GM23248 (cell line): ENCODE measurements around the gene RASSF8. TPM values are rescaled to one million over a fixed set of nuclear protein-coding genes. Genes with fewer than 3 reads are reported as not detected.
A peak's percentile ranks its signal among the peaks of the same experiment; 100 is the strongest.

Source experiments
- DNase-seq: peaks from one replicate; pipeline ENCODE4 v3.0.0-alpha.2; 2015
- H2AFZ ChIP-seq: fragments of 200-600 bp; sonication (generic); 2 replicates; pipeline ENCODE4 v1.6.1; 2016; ENCODE audit warnings: antibody characterized with exemption
- H3F3A ChIP-seq: fragments of 200-600 bp; sonication (generic); 2 replicates; pipeline ENCODE4 v1.6.1; 2016; ENCODE audit warnings: mild to moderate bottlenecking, antibody characterized with exemption, mixed run types; ENCODE audit not compliant: insufficient read depth
- H3K27ac ChIP-seq: fragments of 200-600 bp; sonication (generic); 2 replicates; pipeline ENCODE4 v1.5.1; 2016; ENCODE audit warnings: mild to moderate bottlenecking
- H3K27me3 ChIP-seq: fragments of 200-600 bp; sonication (generic); replicated peaks from 2 replicates; pipeline ENCODE4 v1.6.1; 2016; ENCODE audit warnings: mild to moderate bottlenecking; ENCODE audit not compliant: insufficient read depth
- H3K36me3 ChIP-seq: fragments of 200-600 bp; sonication (generic); 2 replicates; pipeline ENCODE4 v1.6.1; 2016; ENCODE audit warnings: low read depth, mild to moderate bottlenecking
- H3K4me1 ChIP-seq: fragments of 200-600 bp; sonication (generic); 2 replicates; pipeline ENCODE4 v1.6.1; 2016; ENCODE audit warnings: mild to moderate bottlenecking; ENCODE audit not compliant: insufficient read depth
- H3K4me2 ChIP-seq: fragments of 200-600 bp; sonication (generic); one replicate; pipeline ENCODE4 v1.6.1; 2016; ENCODE audit warnings: mild to moderate bottlenecking; ENCODE audit not compliant: unreplicated experiment
- H3K4me3 ChIP-seq: fragments of 200-600 bp; sonication (generic); 2 replicates; pipeline ENCODE4 v1.5.1; 2016; ENCODE audit warnings: mild to moderate bottlenecking
- H3K79me2 ChIP-seq: fragments of 200-600 bp; sonication (generic); 2 replicates; pipeline ENCODE4 v1.6.1; 2016; ENCODE audit warnings: mild to moderate bottlenecking; ENCODE audit not compliant: insufficient read depth
- H3K9ac ChIP-seq: fragments of 200-600 bp; sonication (generic); 2 replicates; pipeline ENCODE4 v1.6.1; 2016; ENCODE audit warnings: mild to moderate bottlenecking
- H3K9me2 ChIP-seq: fragments of 200-600 bp; sonication (generic); 2 replicates; pipeline ENCODE4 v1.6.1; 2016; ENCODE audit warnings: mixed run types, mild to moderate bottlenecking, moderate library complexity; ENCODE audit not compliant: insufficient read depth
- H3K9me3 ChIP-seq: fragments of 200-600 bp; sonication (generic); one replicate; pipeline ENCODE4 v1.6.1; 2017; ENCODE audit warnings: low read depth
- H4K20me1 ChIP-seq: fragments of 200-600 bp; sonication (generic); 2 replicates; pipeline ENCODE4 v1.6.0; 2016; ENCODE audit not compliant: insufficient read depth
- EZH2 ChIP-seq: fragments of 200-600 bp; sonication (generic); IDR thresholded peaks from 2 replicates; pipeline ENCODE4 v1.6.1; 2018; ENCODE audit warnings: antibody characterized with exemption, mild to moderate bottlenecking; ENCODE audit not compliant: insufficient read depth, poor library complexity, severe bottlenecking
- EZH2phosphoT487 ChIP-seq: fragments of 200-600 bp; sonication (generic); IDR thresholded peaks from 2 replicates; pipeline ENCODE4 v1.6.1; 2018; ENCODE audit warnings: antibody characterized with exemption, moderate library complexity, mild to moderate bottlenecking, low read depth; ENCODE audit not compliant: insufficient read depth
- WGBS, 2 experiments: methylation state at CpG; one replicate each; pipeline ENCODE4 v1.1.6; 2015 to 2017; ENCODE audit warnings: low lambda C conversion rate in 2 of 2, low coverage in 1 of 2; ENCODE audit errors: missing lambda C conversion rate in 2 of 2; 5-methylcytosine and 5-hydroxymethylcytosine counted together
- in situ Hi-C: fragments of 300-500 bp; cut with MboI; formaldehyde crosslinking; loops from 2 replicates; pipeline ENCODE4 v1.15.0; 2020
- polyA plus RNA-seq: library from polyadenylated mRNA; unstranded; fragments of >200 nt; fragmentation: Nextera tagmentation; extraction: Ambion mirVana; gene quantifications from 2 replicates; pipeline ENCODE4 v1.2.1, GENCODE V29; 2016
- total RNA-seq: library from RNA; depleted of rRNA; stranded (reverse); fragments of >200 nt; shearing (Covaris generic); gene quantifications from 2 replicates; pipeline ENCODE4 v1.2.3, GENCODE V29; 2014

Gene RASSF8
- total and polyA plus RNA-seq, 2 experiments from 2014 or later, result 11.2 to 80.1 TPM

DNA sequence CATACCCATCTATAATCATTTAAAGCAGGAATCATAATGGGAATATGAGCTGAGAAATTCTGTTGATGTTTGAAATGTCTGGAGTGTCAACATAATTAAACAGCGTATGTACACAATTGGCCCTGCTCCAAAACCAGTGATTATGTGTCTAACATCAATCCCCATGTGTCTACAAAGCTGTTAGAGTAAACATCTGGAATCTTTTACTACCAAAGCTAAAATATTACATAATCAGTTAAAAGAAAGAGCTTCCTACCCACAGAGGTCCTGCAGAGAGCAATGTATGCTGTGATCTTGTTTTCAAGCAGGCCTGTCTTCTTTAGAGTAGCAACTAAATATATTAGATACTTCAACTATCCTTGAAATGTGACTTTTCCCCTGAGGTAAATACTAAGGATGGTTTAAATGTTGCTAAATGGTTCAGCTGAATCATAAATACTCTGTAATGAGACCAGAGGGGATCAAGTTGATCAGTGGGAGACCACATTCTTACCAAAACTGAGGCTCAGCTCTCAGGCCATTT, 74.3 kb downstream of the RASSF8 start:
- H3K79me2 ChIP-seq, result peaks cover 97% of the 10 kb centered on the region

DNA sequence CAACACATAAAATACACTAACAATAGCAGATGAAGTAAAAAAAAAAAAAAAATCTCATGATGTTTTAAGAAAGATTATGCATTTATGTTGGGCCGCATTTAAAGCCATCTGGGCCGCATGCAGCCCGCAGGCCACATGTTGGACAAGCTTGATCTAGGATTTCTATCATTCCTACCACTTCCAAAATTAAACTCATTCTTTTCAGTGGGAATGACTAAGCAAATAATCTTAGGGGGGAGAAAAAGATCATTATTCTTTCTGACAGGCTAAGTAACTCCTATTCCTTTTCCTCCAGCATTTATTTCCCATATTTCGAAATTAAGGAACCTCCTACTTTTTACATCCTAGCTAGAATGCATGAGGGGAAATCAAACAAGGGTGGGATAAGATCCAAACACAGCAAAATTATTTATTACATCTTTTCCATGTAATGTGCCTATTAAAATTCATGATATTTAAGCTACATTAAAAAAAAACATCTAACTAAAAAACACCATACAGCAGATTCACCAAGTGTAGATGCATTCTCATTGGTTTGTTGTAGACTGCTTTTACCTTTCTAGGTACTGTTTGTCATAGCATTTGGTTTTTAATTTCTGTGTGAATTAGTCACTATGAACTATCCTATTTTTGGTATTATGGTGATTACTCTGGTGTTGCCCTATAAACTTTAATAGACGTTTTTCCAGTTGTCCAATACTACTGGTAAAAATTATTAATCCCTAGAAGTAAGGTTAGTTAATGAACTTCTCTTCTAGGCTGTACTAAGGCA, 76.1 kb downstream of the RASSF8 start:
- no peaks in the 10 kb centered on the region for H3K27me3 ChIP-seq
- peaks cover 54% of the 10 kb centered on the region for H3K4me1 ChIP-seq
- DNase-seq, result peak; percentile 40

More for the DNA sequence above, 74.3 kb downstream of the RASSF8 start:
- Histone ChIP-seq H3K9me2 (no peaks in the 10 kb centered on the region), H3K36me3 (no peaks in the 10 kb centered on the region; the same call in 1 of the 2 replicates), H2AFZ (no peak overlapping the region), H3K4me2 (peak overlapping the region; percentile 5), H3K9me3 (no peaks in the 10 kb centered on the region), H3K4me1 (peaks cover 71% of the 10 kb centered on the region), H3K9ac (peak overlapping the region; percentile 16), H3K27ac (peak overlapping the region; percentile 57), H3K27me3 (no peaks in the 10 kb centered on the region), H3F3A (peaks cover 62% of the 10 kb centered on the region), H4K20me1 (no peaks in the 10 kb centered on the region), H3K4me3 (no peak overlapping the region)
- in situ Hi-C loops, result no loop called here
- TF ChIP-seq EZH2phosphoT487 (no peak), EZH2 (no peak)
- DNase-seq, result peak; percentile 51
- WGBS, 2 experiments, result 3 to 4% methylated on average over 1 of the region's 1 CpG

DNA sequence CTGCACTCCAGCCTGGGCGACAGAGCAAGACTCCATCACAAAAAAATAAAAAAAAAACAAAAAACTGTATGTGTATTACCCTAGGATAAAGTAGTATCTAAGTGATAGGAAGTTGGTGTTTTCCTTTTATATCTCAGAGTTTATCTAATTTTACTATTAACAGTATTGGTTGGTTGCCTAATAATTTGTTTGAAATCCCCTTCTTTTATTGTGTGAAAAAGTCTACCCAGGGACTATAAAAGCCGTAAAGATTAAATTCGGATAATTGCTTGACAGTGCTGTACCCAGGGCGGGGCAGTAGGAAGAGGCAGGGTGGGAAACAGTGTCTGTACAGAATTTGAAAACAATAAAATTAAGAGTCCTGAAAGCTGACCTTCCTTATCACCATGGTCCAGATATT, 78.4 kb downstream of the RASSF8 start:
- Histone ChIP-seq H3K36me3 (no peaks in the 10 kb centered on the region; the same call in 1 of the 2 replicates), H3K27ac (no peak overlapping the region), H3K27me3 (no peaks in the 10 kb centered on the region), H3K4me1 (peaks cover 36% of the 10 kb centered on the region), H3F3A (peaks cover 33% of the 10 kb centered on the region), H4K20me1 (peaks cover 3% of the 10 kb centered on the region; the same call in 1 of the 2 replicates), H3K79me2 (peaks cover 97% of the 10 kb centered on the region), H3K9me3 (no peaks in the 10 kb centered on the region), H3K9me2 (no peaks in the 10 kb centered on the region), H3K9ac (no peak overlapping the region), H3K4me3 (no peak overlapping the region), H2AFZ (no peak overlapping the region), H3K4me2 (no peak overlapping the region)
- DNase-seq, result no peak
- 81 to 92% methylated on average over 4 of the region's 4 CpGs for WGBS, 2 experiments
- in situ Hi-C loops, result no loop called here
- TF ChIP-seq EZH2phosphoT487 (no peak), EZH2 (no peak)

More for the DNA sequence above, 76.1 kb downstream of the RASSF8 start:
- 43 to 47% methylated on average over 5 of the region's 5 CpGs for WGBS, 2 experiments
- Histone ChIP-seq H3K79me2 (peaks cover 97% of the 10 kb centered on the region), H3F3A (peaks cover 51% of the 10 kb centered on the region), H3K4me3 (no peak overlapping the region), H3K36me3 (no peaks in the 10 kb centered on the region; the same call in 1 of the 2 replicates), H4K20me1 (peaks cover 3% of the 10 kb centered on the region; the same call in 1 of the 2 replicates), H3K9ac (no peak overlapping the region), H3K4me2 (peak overlapping the region; percentile 23), H3K27ac (peak overlapping the region; percentile 57), H3K9me2 (no peaks in the 10 kb centered on the region), H3K9me3 (no peaks in the 10 kb centered on the region), H2AFZ (no peak overlapping the region)
- no peak for TF ChIP-seq EZH2phosphoT487
- no peak for TF ChIP-seq EZH2
- in situ Hi-C loops, result no loop called here

DNA sequence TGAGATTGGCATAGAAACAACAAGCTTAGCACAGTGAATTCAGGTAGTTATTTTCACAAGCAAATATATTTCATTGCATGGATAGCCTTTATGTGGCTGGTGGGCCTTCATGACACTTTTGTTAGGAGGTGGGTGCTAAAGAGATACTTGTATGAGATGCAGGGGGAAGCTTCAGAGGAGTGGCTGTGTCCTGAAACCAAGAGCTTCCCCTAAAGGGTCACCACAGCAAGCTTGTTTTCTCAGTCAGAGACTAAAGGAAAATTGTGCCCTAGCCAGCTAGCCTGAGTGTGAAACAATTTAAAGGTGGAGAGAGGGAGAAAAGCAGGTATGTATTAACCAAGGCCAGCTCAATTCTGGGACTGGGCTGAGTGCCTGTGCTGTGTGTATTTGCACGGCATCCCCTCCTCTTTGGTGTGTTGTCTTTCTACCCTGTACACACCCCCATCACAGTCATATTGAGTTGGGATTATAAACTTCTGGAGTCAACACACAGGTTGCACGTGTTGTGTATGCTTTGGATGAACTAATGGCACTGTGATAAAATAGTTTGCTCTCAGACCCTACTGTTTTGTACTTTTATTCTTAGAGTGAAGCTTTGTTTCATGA, 79.2 kb downstream of the RASSF8 start:
- Histone ChIP-seq H3K27me3 (no peaks in the 10 kb centered on the region), H3K4me3 (no peak overlapping the region), H3K4me2 (no peak overlapping the region), H3K27ac (no peak overlapping the region), H3K9ac (no peak overlapping the region), H3K9me2 (no peaks in the 10 kb centered on the region), H3K9me3 (no peaks in the 10 kb centered on the region), H3K36me3 (no peaks in the 10 kb centered on the region; the same call in 1 of the 2 replicates), H3F3A (peaks cover 25% of the 10 kb centered on the region), H3K4me1 (peaks cover 36% of the 10 kb centered on the region), H3K79me2 (peaks cover 97% of the 10 kb centered on the region), H4K20me1 (peaks cover 3% of the 10 kb centered on the region; the same call in 1 of the 2 replicates), H2AFZ (no peak overlapping the region)
- no peak for TF ChIP-seq EZH2phosphoT487
- TF ChIP-seq EZH2, result no peak
- in situ Hi-C loops, result no loop called here
- no peak for DNase-seq
- WGBS, 2 experiments, result 94 to 98% methylated on average over 2 of the region's 2 CpGs
